ENCODE data around the gene BLID.
A peak's percentile ranks its signal among the peaks of the same experiment; 100 is the strongest.

BLID gene

DNA sequence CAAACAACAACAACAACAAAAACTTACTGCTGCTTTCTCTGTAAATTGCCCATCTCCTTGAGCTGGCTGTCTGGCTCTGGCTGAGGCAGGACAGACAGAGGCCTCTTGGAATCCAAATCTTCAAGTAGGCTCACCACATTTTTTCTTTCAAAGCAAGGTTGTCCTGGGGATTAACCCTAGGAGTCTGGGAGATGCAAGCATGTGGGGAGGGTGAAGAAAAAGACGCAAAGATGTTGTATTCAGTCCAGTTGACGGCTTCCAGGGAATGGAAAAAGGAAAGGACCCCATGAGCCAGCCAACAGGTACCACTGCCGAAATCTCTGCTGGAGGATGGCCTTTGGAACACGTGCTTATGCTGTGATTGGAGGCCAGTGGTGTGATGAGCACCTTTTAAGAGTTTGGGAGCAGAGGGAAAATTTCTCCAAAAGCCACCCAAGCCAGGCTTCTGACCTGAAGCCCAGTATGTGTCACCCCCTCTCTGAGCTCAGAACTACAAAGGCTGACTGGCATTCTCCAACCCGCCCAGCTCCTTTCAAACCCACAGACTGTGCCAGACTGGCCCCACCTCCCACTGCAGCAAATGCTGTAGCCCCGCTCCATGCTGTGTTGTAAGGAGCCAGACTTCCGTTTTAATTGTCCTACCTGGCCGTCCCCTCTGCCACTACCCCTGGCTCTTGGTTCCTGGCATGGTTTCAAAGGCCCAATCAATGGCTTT lies 10.8 kb downstream of the BLID start:
- DNase-seq (ENCODE audit: low spot score): no peak

- DNase-seq (ENCODE audit: low spot score): no peak
These were observed 11.7 kb downstream of the BLID start for GRCh38 chr11:122104341-122104740.

GRCh38 chr11:122103726-122104125 lies 12.3 kb downstream of the BLID start:
- DNase-seq (ENCODE audit: low spot score): no peak

DNA sequence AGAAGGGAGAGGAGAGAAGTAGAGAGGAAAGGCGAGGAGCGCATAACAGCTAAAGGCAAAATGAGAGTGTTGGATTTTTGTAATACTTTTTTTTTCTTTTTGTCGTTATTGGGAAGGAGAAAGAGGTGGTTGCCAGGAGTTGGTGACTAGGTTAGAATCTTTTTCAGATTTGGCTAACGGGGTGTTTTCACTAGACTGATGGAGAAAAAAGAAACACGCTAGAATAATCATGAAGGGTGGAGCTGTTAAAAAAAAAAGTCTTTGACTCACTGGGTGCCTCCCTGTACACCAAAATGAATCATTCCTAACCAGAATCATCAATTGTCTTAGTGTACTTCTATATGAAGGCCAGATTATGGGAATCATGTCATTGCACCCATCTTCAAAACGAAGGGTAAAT lies 12.7 kb downstream of the BLID start:
- DNase-seq (ENCODE audit: low spot score): no peak

- no peak for DNase-seq (ENCODE audit: low spot score)
These were observed 13.6 kb downstream of the BLID start for GRCh38 chr11:122102426-122102825.

DNA sequence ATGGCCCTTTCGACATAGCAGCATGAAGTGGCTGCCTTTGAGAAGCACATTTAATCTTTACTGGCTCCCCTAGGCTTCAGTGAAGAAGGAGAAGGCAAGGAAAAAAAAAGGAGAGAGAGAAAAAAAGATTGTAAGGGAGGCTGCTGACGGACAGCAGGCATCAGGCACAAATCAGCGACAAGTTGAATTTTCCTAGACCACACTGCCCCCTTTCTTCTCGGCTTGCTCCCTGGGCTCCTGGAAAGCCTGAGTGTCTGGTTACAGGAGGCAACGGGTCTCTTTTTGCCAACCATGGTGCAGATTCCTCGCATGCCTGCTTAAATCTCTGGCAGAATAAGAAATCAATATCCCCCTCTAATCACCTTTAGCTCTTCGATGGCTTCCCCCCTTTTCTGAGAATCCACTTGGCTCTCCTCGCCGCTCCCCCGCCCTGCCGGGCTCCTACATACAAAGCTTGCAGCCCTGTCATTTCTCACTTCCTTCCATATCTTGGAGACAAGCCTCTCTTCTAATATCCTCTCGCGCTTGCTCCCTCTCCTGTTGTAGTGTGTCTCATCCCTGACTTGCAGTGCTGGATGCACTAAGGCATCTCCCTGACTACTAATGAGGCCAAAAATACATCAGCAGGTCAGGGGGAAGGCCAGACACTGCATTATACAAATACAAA lies 14.3 kb downstream of the BLID start:
- peak; percentile 75 for DNase-seq (ENCODE audit: low spot score)

GRCh38 chr11:122100756-122101080 lies 15.3 kb downstream of the BLID start:
- DNase-seq (ENCODE audit: low spot score): peak; percentile 7

DNA sequence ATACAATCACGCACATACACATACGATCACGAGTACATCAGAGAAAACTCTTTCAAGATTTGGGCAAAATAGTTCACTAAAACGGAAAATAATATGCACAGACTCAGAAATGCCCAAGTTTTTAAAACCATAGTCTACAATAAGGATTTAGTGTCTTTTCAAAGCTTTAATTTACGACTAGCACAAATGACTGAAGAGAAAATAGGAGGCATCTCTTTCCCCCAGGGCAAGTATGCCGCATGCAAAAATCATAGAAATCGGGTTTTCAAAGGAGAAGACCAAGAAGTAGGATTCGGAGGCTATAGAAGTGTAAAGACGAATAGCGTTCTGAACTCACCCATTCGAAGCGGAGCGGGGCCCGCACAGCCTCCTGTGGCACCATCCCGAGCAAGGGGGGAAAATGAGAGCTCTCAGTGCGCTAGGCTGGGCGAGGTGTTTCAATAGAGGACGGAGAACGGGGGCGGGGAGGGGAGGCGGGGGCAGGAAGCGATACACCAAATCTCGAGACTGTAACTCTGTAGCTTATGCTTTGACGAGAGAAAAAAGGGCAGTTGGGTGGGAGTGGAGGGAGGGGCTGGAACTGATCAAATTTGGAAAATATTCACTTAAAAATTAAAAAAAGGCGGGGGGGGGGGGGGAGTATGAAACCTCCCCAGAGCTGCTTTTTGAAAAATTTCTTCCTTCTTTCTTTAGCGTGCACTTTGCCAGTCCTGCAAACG lies 15.8 kb downstream of the BLID start:
- DNase-seq (ENCODE audit: low spot score): peak; percentile 20

DNA sequence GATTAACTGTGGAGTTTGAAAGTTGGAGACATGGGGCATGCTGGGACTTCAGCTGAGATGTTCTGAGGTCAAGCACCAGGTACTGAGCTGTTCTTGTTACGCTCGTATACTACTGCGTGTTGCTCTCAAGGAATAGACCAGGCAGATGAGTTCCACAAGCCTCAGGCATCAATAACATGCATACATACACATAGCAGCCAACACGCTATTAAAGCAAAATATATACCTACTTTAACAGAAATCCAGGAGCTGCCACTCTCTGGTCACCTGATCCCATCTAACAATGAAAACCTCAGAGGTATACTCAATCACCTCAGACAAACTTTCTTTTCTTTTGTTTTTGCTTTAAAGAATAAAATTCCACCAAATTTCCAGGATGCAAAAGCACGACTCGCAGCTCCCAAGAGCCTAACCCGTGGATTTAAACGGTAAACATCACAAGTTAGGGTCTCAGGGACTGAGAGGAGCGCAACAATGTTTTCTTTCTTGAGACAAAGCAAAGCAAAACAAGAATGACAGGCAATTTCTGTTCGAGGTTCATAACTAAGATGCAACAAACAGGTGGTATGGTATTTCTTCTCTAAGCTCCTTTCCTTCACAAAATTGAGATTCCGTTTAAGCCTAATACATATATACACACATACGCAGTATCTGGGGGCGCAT lies 16.5 kb downstream of the BLID start:
- DNase-seq (ENCODE audit: low spot score): peak; percentile 11

GRCh38 chr11:122098261-122098980 lies 17.6 kb downstream of the BLID start:
- DNase-seq (ENCODE audit: low spot score): no peak

DNA sequence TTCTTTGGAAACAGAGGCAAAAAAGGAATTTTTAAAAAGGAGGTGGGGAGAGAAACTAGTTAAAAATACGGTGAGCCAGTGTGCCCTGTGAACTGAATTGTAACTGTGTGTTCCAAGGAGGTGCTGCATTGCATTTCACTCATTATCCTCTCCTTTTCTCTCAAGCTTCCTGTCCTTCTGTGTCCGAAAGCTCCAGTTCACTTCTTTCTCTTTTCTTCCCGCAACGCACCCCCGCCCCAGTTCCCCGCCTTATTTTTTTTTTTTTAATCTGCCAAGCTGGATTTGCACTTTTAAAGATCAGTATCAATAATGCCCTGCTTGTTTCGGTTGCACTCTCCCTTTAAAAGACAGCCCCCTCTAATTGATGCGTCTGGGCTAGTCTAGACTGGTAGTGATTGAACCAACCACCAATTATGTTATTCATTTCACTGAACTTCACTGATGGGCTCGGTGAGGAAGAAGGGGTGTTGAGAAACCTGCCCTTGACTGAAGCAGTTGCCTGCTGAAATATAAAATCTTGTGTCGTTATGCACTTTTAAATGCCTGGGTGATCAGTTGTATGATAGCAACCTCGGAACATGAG lies 18.5 kb downstream of the BLID start:
- peak; percentile 44 for DNase-seq (ENCODE audit: low spot score)

- no peak for DNase-seq (ENCODE audit: low spot score)
These were observed 19.5 kb downstream of the BLID start for GRCh38 chr11:122096272-122097112.

DNA sequence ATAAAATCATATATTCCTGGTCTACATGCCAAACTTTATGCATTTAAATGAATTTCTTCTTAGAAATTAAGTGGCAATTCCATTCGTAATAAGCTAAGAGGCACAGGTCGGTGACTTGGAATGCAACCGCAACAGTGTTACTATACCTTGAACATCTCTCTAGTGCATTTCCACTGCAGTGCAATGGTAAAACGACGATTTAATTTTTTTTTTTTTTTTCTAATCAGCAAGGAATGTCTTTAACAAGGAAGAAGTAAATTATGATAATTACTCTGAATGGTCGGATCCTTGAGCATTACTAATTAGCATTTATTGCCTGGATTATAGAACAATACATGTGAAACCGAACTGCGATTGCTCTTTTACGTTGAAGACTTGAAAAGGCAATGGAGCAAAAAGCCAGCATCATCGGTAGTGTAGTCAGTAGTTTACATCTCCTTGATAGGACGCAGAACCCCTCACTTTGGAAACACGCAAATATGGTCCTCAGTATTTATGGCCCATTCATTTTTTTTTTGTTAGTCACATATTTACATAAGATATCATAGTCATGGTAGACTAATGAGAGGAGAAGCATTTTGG lies 20.2 kb downstream of the BLID start:
- no peak for DNase-seq (ENCODE audit: low spot score)

DNA sequence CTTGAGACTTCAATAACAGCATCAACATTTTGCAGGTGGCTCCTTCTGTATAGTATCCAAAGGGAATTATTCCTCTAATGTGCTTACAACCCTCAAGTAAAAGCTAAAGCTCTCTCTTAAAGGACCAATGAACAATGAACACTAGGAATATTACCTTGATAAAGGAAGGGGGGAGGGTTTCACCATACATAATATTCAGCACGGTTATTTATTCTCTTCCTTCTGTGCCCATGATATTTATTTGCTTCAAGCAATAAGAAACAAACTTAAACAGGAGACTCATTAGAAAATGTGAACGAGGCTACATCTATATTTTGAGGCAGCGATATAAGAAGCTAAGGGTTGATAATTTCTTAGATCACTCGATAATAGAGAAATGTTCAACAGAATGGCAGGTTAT lies 21.2 kb downstream of the BLID start:
- no peak for DNase-seq (ENCODE audit: low spot score)

DNA sequence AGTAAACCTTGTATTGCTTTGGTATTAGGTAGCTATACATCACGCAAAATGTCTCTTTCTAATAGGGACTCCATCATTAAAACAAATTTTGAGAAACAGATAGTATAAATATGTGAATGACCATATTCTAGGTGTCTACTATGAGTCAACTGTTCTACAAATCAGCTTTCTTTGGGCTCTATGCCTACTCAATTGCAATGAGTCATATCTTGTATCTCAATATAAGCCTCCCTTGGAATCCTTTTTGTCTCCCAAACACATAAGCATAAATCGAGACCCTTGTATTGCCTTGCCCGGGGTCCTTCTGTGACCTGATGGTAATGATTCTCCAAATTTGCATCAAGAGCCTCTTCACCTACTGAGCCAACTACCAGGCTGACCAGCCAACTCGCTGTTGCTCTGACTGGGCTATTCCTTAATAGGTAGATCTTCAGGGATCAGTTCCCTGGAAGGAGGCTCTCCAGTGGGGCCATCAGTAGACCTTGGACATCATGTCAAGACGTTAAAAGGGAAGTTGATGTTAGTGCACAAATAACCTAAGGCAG lies 22.2 kb downstream of the BLID start:
- no peak for DNase-seq (ENCODE audit: low spot score)

DNA sequence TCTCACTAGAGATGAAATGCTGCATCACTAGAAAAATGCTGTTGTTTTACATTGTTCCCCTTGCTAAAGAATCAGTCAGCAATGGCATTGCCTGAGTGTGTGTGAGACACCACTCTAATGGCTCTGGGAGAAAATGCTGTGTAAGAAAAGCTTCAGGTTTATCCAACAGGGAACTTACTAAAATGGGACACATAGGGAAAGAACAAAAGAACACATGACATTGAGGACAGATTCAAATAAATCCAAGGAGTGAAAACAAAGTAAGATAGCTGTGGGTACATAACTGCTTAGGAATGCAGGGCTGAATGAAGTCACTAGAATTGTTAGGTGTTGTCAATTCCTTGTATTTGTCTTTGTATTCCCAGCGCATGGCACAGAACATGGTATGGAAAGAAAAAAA lies 24.2 kb downstream of the BLID start:
- DNase-seq (ENCODE audit: low spot score): no peak

GRCh38 chr11:122089111-122089510 lies 26.9 kb downstream of the BLID start:
- DNase-seq (ENCODE audit: low spot score): no peak

DNA sequence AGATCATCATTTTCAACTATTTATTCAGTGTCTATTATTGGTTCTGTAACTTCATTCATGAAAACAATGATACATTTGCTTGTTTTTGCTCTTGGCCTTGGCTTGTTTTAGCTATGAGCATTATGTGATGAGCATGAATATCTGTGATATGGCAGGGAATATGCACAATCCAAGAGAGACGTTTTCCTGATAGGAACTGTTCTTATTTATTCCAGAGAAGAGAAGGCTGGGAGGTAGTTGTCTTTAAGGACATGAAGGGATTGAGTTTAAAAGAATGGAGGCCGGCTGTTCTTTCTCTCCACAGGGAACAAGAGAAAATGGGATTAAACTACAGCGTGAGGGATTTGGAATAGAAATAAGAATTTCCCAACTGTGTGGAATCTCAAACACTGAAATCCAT lies 30.3 kb downstream of the BLID start:
- DNase-seq (ENCODE audit: low spot score): no peak

DNA sequence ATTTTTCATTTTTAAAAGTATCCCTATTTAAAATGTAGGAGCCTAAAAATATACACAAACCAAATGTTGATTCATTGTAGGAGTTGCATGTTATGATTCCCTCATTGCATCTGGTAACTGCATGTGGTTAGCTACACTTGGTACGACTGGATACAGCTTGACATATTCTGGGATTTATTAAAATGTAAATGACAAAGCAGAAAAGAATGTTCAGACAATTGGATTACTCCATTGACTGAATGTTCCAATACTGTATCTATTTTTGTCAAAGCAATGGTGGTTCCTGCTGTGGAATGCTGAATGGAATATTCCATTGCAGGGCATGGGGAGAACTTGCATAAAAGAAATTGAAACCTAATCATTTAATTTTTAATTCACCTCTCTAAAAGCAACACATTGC lies 30.8 kb downstream of the BLID start:
- DNase-seq (ENCODE audit: low spot score): no peak

DNA sequence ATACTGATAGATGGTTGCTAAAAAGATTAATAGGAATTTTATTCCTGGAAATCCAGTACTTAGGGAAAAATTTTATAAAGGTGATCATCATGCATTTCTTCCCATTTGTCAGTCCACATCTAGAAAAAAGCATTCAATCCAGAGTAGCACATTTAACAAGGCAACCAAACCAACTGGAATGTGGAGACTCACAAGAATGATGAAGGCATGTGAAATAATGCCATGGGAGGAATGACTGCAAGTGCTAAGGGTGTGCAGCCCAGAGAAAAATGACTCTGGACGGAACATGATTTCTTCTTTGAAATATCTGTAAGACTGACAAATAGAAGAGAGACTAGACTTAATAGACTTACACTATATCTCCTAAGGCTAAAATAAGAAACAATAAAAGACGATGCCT lies 33.8 kb downstream of the BLID start:
- no peak for DNase-seq (ENCODE audit: low spot score)
